Inflammatory macrophage (primary cell): ENCODE data around the gene DDTL.
"Not testable (repeated sequence)": the region's sequence is repeated elsewhere in the genome, so short reads cannot be mapped to it uniquely, and the experiment has no call there.

Experiments
- DNase-seq, 2 donors: peaks; one replicate each; pipeline ENCODE4 v3.0.0-alpha.2; 2020 to 2022

Gene DDTL

DNA sequence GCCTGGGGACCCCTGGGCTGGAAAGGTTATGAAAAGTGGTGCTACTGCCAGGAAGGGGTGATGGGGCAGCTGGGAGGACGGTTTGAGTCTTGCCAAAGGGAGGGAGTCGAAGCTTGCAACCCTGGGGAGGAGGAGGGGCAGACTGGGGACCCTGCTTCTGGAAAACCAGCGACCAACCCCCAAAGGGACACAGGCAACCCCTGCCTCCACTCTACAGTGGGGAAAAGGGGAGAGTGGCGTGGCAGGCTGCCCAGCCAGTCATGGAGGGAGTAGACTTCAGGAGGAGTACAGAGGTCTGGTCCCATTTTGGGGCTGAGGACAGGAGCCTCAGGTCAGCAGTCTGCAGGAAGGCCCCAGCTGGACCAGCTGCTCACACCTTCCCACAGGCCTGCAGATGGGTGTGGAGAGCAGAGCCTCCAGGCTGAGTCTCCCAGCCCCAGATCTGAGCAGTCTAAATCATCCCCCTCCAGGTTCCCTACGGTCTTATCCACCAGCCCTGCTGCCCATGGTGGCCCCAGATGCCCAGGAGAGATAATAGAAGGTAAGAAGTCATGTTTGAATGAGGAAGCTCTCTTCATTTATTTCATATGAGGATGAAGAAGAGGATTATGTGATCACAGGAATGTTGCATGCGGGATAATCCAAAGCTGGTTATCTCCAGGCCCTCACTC lies 4.3 kb downstream of the DDTL start:
- no peak for DNase-seq

DNA sequence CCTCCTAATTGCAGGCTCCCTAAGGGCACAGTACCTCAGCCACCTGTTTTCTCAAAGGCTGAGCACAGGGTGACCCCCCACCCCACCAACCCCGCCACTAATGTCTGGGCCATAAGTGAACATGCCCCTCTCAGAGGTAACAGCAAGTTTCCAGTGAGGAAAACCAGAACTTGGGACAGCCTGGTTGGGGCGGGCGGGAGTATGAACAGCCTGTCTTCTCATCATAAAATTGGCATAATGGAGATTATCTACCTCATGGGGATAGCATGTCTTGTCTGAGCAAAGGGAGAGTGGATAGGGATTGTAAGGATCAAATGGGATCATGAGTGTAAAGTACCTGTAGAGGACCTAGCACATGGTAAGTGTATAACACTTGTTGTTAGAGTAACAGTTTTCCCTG lies 5.2 kb downstream of the DDTL start:
- DNase-seq = not testable (repeated sequence)

DNA sequence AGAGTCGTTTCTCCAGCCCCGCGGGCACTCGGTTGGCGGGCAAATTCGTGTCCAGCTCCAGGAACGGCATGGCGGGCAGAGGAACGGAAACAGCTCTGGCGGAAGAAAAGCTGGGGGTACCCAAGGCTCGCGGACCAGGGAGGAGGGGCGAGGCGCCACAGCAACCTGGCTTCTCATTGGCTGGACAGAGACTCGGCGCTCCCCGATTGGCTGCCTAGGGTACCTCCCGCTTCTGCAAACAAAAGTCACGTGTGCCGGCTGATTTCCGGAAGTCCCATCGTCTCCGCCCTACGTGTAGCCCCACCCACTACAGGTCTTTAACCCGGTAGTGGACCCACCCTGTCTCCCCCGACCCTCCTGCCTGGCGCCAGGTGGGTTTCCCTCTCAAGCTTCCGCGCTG lies 7.7 kb downstream of the DDTL start, which contains the start of gene DDT:
Gene DDT (minus strand): TSS at position 97 of the 400 bp plus-strand sequence. CDS start 27 bp downstream, at position 70.
- not testable (repeated sequence) for DNase-seq

DNA sequence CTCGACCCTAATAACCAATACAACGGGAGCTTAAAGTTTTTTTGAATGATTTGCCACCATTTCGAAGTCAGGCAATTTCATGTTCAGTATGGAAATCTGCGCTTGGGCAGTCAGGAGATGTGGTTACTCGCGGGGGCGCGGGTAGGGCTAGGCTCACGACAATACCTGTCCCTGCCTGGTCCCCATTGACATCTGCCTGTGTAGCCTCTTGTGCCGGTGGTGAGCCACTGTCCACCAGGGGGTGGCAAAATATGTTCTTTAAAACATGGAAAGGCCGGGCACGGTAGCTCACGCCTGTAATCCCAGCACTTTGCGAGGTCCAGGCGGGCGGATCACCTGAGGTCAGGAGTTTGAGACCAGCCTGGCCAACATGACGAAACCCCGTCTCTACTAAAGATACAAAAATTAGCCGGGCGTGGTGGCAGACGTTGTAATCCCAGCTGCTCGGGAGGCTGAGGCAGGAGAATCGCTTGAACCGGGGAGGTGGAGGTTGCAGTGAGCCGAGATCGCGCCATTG lies 8.2 kb downstream of the DDTL start:
- not testable (repeated sequence) for DNase-seq

DNA sequence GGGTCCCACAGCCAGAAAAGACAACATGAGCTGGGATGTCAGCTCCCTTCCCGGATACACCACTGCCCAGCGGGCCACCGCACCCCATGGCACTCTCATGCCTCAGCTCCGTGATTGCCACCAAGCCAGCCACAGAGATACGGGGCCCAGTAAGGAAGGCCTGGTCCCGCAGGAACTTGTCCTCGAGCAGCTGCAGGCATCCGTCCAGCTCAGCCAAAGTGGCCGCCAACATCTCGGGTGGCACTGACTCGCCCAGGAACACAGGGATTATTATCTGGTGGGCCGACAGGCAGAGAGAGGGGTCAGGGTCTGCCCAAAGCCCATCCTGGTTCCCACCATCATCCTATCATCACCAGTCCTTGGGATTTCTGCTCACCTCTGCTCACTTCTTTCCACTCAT lies 10.6 kb downstream of the DDTL start:
- not testable (repeated sequence) for DNase-seq

DNA sequence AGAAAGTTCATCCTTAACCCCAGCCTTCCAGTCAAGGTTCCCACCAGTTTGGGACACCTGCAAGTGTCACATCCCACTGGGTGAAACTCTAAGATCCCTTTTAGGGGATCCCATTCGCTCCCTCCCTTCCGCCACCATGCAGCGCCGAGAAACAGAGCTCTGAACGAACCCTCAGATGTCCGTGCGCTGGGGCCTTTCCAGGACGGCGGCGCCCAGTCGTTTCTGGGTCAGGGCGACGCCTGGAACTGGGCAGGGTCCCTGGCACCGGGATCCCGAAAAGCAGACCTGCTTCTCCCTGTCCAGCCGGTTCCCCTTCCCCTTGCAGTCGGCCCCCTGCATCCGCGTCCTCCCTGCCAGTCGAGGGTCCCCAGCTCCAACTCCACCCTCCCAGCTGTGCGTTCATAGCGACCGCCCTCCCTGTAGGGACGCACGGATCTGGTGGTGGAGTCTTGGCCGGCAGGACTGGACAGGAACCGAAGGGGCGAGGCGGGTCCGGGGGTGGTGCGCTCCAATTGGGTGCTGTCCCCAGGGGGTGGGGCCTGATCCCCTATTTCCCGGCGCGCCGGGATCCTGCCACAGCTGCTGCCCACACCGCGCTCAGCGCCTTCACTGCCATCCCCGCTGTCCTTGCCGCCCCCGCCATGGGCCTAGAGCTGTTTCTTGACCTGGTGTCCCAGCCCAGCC lies 13.0 kb downstream of the DDTL start, which contains the start of gene GSTT2:
Gene GSTT2 (plus strand): TSS at position 578 of the 684 bp plus-strand sequence.
- not testable (repeated sequence) for DNase-seq

DNA sequence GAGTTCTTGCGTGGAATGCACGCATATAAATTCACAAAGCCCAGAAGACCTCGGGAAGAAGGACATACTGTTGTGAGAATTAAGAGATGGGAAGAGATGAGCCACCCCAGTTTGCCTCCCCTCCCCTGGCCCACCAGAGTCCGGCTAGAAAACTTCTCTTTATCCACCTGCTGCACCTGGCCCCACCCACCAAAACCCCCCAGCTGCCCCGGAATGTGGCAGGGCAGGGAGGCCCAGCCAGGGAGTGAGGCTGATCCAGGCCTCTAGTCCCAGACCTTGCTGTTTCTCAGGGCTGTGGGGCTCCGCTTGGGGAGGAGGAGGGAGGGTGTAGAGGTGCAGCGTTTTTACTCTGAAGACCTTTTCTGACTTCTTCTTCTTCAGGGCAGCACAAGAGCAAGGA lies 13.9 kb downstream of the DDTL start:
- DNase-seq = not testable (repeated sequence)

DNA sequence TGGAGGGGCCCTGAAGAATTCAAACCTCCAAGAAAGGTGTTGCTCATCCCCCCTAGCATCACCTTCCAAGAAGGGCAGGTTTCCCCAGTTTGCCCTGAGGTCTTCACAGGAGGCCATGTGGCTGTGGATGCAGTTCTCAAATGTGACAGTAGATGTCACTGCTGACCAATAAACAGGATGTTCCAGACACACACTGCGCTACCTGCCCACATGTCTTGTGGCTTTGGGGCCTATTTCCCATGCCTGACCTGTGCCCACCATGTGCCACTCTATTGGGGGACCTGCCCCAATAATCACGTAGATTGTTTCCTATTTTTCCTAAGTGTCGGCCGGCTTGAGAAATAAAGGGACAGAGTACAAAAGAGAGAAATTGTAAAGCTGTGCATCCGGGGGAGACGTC lies 17.7 kb downstream of the DDTL start:
- peak in 1 of 2 donors; percentile 67 for DNase-seq

DNA sequence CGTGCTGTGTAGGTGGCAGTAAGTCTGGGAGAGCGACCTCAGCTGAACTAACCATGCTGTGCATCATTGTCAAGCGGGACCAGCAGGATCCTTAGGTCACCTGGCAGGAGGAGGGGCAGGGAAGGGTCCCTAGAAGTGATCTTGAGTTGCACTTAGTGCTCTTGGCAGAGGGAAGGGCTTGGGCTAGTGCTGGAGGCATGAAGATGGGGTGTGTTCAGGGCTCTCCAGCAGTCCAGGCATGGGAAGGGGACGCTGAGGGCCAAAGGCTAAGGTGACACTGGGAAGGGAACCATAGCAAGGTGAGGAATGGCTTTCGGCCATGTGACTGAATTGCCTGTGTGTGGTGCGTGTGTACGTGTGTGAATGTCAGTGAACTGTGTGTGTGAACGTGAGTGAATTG lies 19.4 kb downstream of the DDTL start:
- not testable (repeated sequence) for DNase-seq

DNA sequence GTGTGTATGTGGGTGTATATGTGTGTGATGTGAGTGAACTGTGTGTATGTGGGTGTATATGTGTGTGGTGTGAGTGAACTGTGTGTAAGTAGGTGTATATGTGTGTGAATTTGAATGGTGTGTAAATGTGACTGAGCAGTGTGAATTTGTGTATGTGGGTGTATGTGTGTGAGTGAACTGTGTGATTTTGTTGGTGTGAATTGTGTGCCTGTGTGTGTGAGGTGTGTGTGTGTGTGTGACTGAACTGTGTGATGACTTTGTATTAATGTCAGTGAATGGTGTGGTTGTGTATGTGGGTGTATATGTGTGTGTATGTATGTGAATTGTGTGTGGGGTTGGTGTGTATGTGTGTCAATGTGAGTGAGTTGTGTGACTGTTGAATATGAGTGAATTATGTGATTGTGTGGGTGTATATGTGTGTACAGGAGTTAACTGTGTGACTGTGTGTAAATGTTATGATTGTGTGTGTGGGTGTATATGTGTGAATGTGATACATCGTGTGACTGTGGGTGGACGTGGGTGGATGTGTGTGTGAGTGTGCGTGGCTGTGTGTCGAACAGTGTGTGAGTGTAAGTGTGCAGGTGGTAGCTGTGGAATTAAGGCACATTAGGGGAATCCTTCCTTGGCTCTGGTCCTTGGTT lies 20.0 kb downstream of the DDTL start:
- not testable (repeated sequence) for DNase-seq

DNA sequence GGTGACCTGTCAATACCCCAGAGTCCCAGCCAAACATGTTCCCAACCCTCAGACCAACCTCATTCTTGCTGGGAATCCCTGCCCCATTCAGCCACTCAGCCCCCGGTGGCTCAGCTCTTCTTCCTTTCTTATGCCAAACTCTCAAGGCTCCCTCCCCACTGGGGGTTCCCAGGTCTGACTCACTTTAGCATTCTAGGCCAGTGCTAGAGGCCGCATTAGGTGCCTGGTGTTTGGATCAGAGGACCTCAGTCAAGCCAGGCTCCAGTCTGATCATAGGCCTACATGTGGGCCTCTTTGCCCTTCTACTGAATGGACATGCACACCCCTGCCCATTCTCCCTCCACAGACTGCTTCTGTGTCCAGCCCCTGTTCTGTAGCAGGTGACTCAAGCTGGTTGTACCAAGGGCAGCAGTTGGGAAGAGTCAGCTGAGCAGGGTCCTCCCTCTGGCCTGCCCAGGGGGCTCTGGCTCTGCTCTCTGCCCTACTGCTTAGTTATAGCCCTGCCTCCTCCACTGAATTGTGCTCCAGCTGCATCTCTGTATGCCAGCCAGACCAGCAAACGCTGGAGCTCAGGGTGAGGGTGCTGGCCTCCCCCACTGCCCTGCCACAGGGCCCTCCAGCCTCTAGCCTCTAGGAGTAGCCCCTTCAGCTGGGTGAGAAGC lies 23.0 kb downstream of the DDTL start:
- DNase-seq = peak in 1 of 2 donors; percentile 19

DNA sequence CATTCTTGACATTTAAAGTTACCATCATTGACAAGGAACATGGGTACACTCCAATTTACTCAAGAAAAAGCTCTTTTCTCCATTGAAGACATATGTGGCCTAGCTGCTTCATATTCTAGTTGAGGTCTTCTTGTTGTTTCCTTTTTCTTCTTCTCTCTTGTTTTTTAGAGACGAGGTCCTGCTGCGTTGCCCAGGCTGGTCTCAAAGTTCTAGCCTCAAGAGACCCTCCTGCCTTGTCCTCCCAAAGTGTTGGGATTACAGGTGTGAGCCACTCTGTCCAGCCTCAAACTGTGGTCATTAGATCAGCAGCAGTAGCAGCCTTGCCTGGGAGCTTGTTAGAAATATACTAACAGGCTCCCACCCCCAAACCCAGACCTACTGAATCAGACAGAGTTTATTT lies 26.4 kb downstream of the DDTL start:
- DNase-seq = not testable (repeated sequence)

DNA sequence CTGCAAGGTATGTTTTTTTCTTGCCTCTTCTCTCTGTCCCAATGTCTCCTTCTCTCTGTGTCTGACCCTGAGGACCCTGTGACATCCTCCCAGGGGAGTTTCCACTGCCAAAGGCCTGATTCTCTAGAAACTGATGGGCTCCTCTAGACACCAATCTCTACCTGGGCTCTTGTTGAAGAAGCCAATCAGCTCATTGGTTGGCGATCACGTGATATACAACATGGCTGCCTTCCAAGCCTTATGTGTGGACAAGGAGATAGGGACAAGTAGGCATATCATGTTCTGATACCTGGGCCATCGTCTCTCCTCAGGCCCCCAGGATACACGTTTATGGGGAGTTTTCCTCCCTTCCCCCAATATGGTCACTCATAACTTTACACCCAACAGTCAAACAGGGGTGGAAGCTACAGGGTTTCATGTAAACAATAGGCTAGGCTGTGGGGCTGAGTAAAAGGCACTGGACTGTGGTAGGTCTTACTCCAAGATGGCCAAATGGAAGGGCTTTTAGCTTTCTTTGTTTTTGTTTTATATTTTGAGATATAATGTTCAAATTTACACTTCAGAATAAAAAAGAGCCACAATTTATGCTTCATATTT lies 27.0 kb downstream of the DDTL start:
- DNase-seq = not testable (repeated sequence)

DNA sequence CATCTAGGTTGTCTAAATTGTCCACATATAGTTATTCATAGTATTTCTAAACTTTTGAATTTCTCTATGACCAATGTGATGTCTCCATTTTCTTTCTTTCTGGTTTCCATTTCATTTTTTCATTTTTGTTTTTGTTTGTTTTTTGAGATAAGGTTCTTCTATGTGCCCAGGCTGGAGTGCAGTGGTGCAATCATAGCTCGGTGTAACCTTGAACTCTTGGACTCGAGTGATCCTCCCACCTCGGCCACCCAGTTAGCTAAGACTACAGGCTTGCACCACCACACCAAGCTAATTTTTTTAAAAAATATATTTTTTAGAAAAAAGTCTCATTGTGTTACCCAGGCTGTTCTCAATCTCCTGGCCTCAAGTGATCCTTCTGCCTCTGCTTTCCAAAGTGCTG lies 30.4 kb downstream of the DDTL start:
- no peak for DNase-seq

DNA sequence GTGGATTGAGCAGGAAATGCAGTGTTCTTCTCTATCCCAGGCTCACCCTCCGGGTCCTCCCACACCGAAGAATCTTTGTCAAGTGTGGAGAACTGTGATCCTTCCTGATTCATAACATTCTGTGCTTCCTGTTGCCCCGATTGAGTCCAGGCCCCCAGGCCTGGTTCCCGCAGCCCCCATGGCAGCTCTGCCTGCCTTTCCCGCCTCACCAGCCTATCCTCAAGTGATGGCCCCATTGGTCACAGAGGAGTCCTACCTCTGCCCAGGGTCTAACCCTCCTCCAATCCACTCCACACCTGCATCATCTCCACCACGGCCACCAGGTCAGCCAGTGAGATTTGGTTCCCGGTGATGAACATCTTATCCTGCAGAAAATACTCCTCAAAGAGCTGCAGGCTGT lies 33.1 kb downstream of the DDTL start:
- not testable (repeated sequence) for DNase-seq

DNA sequence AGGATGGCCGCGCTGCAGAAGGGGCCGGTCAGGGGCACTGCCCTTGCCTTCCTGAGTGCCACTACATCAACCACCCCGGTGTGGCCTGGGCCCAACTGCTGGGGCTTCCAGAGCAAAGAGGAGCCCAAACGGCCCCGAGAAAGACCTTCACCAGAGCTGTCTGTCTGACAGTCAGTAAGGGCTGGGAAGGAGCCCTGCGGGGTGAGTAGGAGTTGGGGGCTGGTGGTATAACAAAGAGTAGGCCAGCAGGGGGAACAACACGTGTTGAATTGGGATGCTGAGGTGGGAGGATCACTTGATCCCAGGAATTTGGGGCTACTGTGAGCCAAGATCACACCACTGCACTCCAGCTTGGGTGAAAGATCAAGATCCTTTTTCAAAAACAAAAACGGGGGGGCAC lies 34.6 kb downstream of the DDTL start:
- no peak for DNase-seq

DNA sequence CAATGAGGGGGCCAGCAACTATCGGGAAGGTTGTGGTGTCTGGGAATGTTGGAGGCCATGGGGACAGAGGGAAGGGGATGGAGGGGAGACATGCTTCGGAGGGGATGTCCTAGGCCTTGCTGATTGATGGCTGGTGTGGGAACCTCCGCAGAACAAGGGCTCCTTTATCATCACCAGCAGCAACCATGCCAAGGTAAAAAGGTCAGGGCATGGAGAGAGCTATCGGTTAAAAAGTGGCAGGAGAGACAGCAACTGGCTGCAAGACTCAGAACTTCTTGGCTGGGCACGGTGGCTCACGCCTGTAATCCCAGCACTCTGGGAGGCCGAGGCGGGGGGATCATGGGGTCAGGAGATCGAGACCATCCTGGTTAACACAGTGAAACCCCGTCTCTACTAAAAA lies 35.6 kb downstream of the DDTL start:
- no peak for DNase-seq

DNA sequence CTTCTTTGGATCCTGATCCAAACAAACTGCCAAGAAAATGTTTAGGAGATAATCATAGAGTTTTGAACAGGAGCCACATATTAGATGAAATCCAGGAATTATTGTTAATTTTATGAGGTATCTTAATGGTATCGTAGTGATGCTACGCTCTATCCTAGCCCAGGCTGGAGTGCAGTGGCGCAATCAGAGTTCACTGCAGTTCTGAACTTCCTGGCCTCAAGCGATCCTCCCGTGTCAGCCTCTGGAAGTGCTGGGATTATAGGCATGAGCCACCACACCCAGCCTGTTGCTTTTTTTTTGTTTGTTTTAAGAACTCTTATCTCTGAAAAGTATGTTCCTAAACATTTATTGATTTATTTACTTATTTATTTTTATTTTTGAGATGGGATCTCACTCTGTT lies 36.2 kb downstream of the DDTL start:
- no peak for DNase-seq

DNA sequence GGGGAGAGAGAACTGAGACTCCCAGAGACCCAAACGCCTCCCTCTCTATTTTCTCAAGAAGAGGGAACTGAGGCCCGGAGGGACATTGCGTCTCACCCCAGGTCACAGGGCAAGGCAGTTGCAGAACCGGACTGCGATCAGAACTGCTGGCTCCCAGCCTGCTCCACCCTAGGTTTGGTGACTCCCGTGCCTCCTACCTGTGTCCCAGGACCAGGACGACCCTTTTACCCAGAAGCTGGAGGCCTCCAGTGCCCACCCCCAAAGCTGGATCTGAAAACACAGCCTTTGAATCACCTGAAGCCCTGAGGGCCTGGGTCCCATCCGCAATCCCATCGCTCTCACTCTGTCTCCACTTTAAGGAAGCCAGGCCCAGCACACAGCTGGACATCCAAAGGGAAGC lies 37.2 kb downstream of the DDTL start:
- no peak for DNase-seq

DNA sequence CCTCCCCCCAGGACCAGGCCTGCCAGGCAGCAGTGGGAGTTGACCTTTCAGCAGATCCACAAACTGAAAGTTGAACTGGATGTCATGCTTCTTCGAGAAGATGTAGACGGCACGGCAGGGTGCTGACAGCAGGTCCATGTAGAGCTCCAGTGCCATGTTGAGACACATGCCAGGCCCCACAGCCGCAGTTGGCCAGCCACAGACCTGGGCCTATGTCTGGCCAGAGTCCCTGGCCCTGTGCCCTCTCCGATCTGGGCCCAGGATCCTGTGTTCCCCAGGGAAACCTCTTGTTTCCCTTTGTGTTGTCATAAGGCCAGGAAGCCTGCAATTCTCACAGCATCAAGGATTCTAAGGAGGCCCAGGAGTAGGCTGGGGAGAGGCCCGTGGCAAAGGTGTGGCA lies 38.5 kb downstream of the DDTL start, which contains the start of gene GSTT4:
Gene GSTT4 (minus strand): TSS at position 253 of the 400 bp plus-strand sequence. CDS start 97 bp downstream, at position 156.
- no peak for DNase-seq

DNA sequence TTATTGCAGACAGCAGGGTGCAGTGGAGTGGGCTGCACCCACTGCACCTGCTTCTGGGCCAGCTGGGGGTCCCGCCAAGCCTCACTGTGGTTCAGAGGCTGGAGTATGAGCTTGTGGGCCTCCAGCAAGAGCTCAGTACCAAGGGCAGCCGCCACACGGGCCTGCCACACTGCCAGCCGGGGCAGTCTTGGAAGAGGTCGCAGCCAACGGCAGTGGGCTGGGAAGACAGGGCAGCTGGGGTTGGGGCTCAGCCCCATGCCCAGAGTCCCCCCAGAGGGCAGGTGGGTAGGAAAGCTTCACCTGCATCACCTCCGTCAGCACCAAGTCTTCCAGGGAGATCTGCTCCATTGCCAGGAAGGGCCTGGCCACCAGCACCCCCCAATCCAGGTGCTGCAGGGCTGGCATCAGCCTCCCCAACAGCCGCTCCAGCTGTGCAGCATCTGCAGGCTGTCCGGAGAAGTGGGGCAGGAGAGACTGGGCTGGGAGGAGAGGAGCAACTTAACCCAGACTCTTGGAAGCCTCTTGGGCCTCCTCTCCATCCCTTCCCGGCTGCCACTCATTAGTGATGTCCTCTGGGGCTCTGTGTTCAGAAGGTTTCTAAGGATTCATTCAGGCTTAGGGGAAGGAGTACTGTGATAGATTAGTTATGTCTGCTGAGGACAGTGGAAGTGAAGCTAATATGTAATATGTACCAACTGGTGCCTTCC lies 39.7 kb downstream of the DDTL start:
- DNase-seq = no peak

DNA sequence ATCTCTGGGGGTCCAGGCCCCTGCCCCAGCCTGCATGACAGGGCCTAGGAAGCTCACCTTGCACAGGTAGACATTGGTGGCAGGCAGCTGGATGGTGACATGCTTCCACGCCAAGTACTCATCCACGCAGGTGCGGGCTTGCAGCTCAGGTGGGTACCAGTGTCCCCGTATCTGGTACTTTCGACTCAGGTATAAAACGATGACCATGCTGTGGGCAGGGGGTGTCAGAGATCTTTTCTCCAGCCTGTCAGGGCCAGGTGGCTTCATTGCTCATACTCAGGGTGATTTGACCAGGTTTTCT lies 40.2 kb downstream of the DDTL start:
- DNase-seq = no peak
